Activated naive CD4-positive, alpha-beta T cell treated with anti-CD3 and anti-CD28 coated beads, Interleukin-2, amount 50 U/mL, for 24 hours (primary cell): ENCODE results near the gene TAF1D.
"Not testable (repeated sequence)": the region's sequence is repeated elsewhere in the genome, so short reads cannot be mapped to it uniquely, and the experiment has no call there.

Experiments used
- H3K27ac Mint-ChIP-seq: one replicate; pipeline ENCODE4 v1.8.0; 2021; ENCODE audit warnings: mild to moderate bottlenecking, mixed read lengths
- H3K27me3 Mint-ChIP-seq: one replicate; pipeline ENCODE4 v1.8.0; 2021; ENCODE audit warnings: mixed read lengths
- H3K36me3 Mint-ChIP-seq: one replicate; pipeline ENCODE4 v1.8.0; 2021; ENCODE audit warnings: mixed read lengths
- H3K4me1 Mint-ChIP-seq: one replicate; pipeline ENCODE4 v1.8.0; 2021; ENCODE audit warnings: mixed read lengths
- H3K4me3 Mint-ChIP-seq: one replicate; pipeline ENCODE4 v1.8.0; 2021; ENCODE audit warnings: mild to moderate bottlenecking, mixed read lengths
- H3K9me3 Mint-ChIP-seq: one replicate; pipeline ENCODE4 v1.8.0; 2021; ENCODE audit warnings: mixed read lengths

The TAF1D gene

DNA sequence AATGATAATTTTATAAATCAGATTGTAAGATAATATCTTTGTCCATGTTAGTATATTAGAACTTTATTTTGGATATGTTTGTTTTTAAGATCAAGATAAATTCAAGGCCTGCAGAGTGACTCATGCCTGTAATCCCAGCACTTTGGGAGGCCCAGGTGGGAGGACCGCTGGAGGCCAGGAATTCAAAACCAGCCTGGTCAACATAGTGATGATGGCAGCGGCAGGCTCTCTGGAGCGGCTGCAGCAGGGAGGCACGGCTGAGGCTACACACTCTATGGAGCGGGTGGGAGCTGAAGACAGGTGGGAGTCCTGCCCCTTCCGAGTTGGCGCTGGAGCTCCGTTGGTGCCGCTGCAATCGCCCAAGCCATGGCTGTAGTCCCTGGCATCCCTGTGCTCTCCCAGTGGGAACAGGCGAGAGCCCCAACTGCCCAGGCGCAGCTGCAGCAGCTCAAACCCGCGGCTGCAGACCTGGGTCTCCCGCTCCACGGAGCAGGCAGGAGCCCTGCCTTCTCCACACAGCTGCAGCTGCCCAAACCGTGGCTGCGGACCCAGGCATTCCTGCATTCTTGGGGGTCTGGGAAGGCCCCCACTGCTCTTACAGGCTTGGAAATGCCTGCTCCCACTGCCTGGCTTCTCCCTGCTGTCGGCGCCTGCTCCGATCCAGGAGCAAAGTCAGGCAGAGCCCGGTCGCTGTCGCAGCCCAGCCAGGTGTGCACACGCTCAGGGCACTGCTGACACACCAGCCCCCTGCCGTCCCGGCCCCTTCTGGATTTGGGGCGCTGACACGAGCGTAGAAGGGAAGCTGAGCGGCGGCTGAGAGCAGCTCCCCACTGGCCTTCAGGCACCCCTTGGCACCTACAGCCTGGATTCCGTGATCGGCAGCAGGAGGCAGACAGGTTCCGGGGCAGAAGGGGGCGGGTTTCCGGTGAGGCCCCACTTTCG lies 16.9 kb upstream of the TAF1D start:
- Mint-ChIP-seq H3K36me3 (peaks cover 15% of the 10 kb centered on the region), H3K4me1 (no peaks in the 10 kb centered on the region), H3K4me3 (no peak overlapping the region), H3K27ac (no peak overlapping the region), H3K9me3 (no peaks in the 10 kb centered on the region), H3K27me3 (no peaks in the 10 kb centered on the region)

DNA sequence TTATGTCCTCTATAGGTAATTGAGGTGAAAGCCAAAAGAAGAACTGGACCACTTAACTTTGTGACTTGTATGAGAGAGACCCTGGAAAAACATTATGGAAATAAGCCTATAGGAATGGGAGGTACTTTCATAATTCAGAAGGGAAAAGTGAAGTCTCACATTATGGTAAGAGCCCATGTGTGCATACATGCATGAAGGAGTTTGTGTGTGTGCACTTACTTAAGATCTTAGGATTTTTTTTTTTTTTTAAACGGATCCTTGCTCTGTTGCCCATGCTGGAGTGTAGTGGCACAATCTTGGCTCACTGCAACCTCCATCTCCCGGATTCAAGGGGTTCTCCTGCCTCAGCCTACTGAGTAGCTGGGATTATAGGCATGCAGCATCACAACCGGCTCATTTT lies 16.0 kb upstream of the TAF1D start:
- H3K4me1 Mint-ChIP-seq, result no peaks in the 10 kb centered on the region
- peaks cover 12% of the 10 kb centered on the region for H3K36me3 Mint-ChIP-seq
- no peaks in the 10 kb centered on the region for H3K27me3 Mint-ChIP-seq
- no peaks in the 10 kb centered on the region for H3K9me3 Mint-ChIP-seq
- H3K4me3 Mint-ChIP-seq, result no peak overlapping the region
- no peak overlapping the region for H3K27ac Mint-ChIP-seq

DNA sequence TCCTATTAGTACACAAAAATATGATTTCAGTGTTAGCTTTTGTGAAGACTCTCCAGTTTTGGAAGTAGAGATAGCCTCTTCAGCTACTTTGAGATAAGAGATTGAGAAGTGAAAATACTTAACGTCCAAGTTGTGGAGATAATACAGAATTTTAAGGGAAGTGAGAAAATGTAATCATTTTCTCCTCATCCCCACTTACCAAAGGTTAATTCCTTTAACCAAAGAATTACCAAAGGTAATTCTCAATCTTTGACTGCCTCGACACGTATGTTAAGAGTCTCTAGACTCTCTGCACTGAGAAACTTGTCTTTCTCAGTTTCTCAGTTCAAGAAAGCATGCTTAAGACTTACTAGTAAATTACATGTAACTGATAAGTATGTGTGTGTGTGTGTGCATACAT lies 15.5 kb upstream of the TAF1D start:
- Mint-ChIP-seq H3K27me3 (no peaks in the 10 kb centered on the region), H3K36me3 (peaks cover 12% of the 10 kb centered on the region), H3K27ac (no peak overlapping the region), H3K4me1 (no peaks in the 10 kb centered on the region), H3K9me3 (no peaks in the 10 kb centered on the region), H3K4me3 (no peak overlapping the region)

DNA sequence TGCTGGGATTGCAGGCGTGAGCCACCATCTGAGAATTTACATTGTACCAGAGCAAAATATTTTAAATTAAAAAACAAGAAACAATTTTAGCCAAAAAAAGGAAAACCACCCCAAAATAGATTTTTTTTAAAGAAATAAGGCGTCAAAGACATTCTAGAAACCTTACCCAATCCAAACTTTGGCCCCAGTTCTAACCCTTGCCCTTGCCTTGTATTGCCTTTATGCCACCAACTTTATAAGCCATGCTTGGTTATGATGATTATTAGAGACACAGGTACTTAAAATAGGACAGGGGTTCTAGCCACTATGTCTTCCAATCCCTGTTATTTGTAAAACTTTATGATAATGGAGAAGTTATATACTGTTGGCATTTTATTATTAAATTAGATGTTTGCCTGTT lies 11.9 kb upstream of the TAF1D start:
- Mint-ChIP-seq H3K36me3 (peaks cover 6% of the 10 kb centered on the region), H3K9me3 (no peaks in the 10 kb centered on the region), H3K27ac (no peak overlapping the region), H3K27me3 (no peaks in the 10 kb centered on the region), H3K4me1 (peaks cover under 1% of the 10 kb centered on the region), H3K4me3 (no peak overlapping the region)

DNA sequence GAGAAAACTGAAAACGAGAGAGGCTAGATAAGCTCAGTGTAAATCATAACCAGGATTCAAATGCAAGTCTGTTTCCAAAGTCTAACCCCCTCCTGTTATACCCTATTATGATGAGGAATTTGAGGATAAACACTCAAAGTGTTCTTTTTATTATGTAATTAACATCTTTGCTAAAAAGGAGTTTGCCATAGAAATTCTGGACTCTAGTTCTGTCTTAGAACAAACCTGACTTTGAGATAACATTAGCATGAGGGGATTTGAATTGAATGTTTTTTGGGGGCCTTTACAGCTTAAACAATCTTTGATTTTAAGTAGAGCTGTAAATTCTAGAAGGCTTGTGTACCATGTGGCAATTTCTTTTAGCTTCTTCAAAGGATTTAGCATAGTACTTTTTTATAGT lies 9.7 kb upstream of the TAF1D start:
- no peaks in the 10 kb centered on the region for H3K27me3 Mint-ChIP-seq
- no peaks in the 10 kb centered on the region for H3K9me3 Mint-ChIP-seq
- H3K27ac Mint-ChIP-seq, result no peak overlapping the region
- peaks cover 5% of the 10 kb centered on the region for H3K36me3 Mint-ChIP-seq
- peaks cover 8% of the 10 kb centered on the region for H3K4me1 Mint-ChIP-seq
- H3K4me3 Mint-ChIP-seq, result no peak overlapping the region

DNA sequence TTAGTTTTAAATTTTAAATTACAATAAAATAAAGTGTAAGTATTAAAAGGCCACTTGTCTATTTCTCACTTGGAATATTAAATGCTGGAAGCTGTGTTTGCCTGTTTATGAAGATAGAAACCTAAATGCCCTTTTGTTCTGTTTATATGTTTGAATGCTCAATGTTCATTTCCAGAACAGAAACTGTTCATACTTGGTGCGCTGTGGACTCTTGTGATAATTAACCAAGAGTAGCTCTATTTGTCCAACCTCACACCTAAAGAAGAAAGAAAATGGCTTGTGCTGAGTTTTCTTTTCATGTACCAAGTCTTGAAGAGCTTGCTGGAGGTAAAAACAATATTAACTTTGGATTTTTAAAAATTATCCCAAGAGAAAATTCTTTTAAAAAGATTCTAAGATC lies 5.8 kb upstream of the TAF1D start:
- H3K36me3 Mint-ChIP-seq, result peaks cover 6% of the 10 kb centered on the region
- H3K27me3 Mint-ChIP-seq, result no peaks in the 10 kb centered on the region
- H3K27ac Mint-ChIP-seq, result no peak overlapping the region
- no peaks in the 10 kb centered on the region for H3K9me3 Mint-ChIP-seq
- H3K4me1 Mint-ChIP-seq, result peaks cover 27% of the 10 kb centered on the region
- no peak overlapping the region for H3K4me3 Mint-ChIP-seq

DNA sequence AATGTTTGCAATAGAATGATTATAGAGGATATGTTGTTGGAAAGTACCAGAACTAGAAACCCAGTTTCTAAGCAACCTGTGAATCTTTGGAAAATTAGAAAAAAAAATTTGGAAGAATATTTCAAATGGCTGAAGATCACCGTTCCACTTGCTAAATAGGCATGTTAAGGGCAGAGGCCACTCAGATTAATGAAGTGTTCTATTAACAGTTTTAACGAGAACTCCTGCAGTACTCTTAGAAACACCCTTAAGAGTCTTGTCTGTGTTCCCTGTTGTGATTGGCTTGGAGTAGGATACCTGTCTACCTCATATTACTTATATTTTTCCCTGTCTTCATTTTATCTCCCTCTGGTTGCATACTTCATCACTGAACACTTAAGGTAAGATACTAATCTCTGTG lies 4.8 kb upstream of the TAF1D start:
- Mint-ChIP-seq H3K4me1 (peaks cover 27% of the 10 kb centered on the region), H3K27ac (peak overlapping the region; percentile 65), H3K9me3 (no peaks in the 10 kb centered on the region), H3K27me3 (no peaks in the 10 kb centered on the region), H3K4me3 (no peak overlapping the region), H3K36me3 (peaks cover 8% of the 10 kb centered on the region)

DNA sequence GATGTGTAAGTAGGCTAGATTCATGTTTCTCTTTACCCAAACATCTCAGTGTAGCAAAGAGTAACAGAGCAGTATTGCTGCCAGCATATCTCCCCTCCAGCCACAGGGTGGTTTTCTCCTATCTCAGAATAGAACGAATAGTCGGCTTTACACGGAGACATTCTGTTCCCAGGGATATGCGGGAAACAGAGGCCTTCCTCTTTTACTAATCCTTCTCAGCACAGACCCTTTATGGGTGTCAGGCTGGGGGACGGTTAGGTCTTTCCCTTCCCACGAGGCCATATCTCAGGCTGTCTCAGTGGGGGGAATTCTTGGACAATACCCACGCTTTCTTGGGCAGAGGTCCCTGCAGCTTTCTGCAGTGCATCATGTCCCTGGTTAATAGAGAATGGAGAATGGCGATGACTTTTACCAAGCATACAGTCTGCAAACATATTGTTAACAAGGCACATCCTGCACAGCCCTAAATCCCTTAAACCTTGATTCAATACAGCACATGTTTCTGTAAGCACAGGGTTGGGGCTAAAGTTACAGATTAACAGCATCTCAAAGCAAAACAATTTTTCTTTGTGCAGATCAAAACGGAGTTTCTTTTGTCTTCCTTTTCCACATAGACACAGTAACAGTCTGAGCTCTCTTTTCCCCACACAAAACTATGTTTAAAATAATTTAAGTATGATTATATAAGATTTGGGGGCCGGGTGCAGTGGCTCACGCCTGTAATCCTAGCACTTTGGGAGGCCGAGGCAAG lies 3.9 kb upstream of the TAF1D start:
- H3K27me3 Mint-ChIP-seq, H3K4me3 Mint-ChIP-seq, H3K27ac Mint-ChIP-seq, H3K9me3 Mint-ChIP-seq: not testable (repeated sequence)
- Mint-ChIP-seq H3K4me1 (peaks cover 27% of the 10 kb centered on the region), H3K36me3 (peaks cover 15% of the 10 kb centered on the region)

DNA sequence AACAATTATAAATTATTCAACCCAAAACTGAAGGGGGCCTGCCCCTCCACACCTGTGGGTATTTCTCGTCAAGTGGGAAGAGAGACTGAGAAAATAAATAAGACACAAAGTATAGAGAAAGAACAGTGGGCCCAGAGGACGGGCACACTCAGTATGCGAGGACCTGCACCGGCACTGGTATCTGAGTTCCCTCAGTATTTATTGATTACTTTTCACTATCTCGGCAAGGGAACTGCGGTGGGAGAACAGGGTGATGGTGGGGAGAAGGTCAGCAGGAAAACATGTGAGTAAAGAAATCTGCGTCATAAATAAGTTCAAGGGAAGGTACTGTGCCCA lies 3.3 kb upstream of the TAF1D start:
- no peaks in the 10 kb centered on the region for H3K27me3 Mint-ChIP-seq
- no peaks in the 10 kb centered on the region for H3K9me3 Mint-ChIP-seq
- peaks cover 20% of the 10 kb centered on the region for H3K36me3 Mint-ChIP-seq
- H3K27ac Mint-ChIP-seq, result no peak overlapping the region
- peaks cover 29% of the 10 kb centered on the region for H3K4me1 Mint-ChIP-seq
- no peak overlapping the region for H3K4me3 Mint-ChIP-seq

DNA sequence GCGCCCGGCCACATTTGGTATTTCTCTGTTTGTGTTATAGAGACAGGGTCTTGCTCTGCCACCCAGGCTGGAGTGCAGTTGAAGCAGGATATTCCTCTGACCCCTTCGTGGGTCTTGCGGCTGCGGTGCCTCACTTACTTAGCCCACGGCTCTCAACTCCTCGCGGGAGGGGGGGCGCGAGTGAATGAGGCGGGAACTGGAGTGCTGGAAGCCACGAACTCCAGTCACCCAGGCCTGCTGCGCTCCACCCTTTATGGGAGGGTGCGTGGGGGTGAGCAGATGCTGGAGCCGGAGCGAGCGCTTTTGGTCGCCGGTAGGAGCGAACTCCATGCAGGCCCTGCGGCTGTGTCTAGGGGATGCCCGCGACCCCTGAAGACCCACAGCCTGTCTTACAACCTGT lies 2.0 kb upstream of the TAF1D start:
- Mint-ChIP-seq H3K36me3 (peaks cover 33% of the 10 kb centered on the region), H3K4me1 (peaks cover 41% of the 10 kb centered on the region), H3K27ac (peak overlapping the region; percentile 59), H3K27me3 (no peaks in the 10 kb centered on the region), H3K9me3 (no peaks in the 10 kb centered on the region), H3K4me3 (peak overlapping the region; percentile 70)

DNA sequence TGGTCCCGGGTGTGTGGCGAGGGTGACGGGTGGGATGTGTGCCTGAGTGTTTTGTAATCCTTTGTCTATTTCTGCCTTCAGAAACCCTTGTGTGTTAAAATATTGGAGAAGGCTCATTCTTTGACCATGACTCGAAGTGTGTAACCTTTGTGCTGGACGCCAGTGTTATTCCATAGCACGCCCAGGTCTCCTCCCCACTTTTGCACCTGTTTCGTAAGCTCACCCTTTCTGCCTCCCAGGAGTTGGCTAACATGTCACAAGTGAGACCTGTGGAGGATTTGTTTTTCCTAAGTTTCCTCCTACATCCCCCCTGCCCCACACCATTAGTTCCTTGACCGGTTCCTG lies 559 bp upstream of the TAF1D start:
- Mint-ChIP-seq H3K27ac (peak overlapping the region; percentile 99), H3K4me1 (peaks cover 51% of the 10 kb centered on the region), H3K9me3 (no peaks in the 10 kb centered on the region), H3K27me3 (no peaks in the 10 kb centered on the region), H3K36me3 (peaks cover 43% of the 10 kb centered on the region), H3K4me3 (peak overlapping the region; percentile 99)

DNA sequence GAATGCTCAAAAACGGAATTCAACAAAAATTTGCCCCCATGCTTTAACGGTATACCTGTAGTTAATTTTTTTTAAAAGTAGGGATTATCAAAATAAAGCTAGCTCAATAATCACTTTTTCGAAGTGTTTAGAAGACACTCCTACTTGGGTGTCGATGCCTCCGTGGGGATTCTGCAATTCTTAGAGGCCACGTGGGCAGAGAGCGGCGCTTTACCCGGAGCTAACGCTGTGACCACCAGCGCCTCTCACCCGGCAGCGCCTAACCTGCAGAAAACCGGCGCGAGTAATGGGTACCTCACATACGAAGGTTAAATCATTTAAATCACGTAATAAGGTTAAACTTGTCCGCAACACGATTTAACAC lies 583 bp downstream of the TAF1D start:
- peaks cover 50% of the 10 kb centered on the region for H3K36me3 Mint-ChIP-seq

DNA sequence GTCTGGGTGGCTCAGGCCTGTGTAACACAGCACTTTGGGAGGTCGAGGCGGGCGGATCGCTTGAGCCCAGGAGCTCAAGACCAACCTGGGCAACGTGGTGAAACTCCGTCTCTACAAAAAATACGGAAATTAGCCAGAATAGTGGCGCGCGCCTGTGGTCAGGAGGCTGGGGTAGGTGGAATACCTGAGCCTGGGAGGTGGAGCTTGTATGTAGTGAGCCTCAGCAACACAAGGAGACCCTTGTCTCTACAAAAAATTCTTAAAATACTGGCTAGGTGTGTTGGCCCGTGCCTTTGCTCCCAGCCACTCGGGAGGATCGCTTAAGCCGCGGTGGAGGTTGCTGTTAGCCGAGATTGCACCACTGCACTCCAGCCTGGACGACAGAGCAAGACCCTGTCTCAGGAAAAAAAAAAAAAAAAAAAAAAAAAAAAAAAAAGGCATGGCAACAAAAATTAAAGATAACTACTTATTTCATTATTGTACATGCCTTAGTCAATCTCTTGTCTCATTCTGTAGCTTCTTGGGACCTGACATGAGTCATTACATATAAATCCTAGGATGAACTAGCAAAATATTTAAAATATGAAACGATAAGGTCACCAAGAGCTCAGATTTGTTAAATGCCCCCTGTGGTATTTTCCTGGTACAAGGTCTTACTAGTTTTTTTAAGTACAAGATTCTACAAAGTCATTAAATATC lies 1.1 kb downstream of the TAF1D start:
- peaks cover 52% of the 10 kb centered on the region for H3K36me3 Mint-ChIP-seq
- H3K4me1 Mint-ChIP-seq, result peaks cover 59% of the 10 kb centered on the region
- peak overlapping the region; percentile 99 for H3K27ac Mint-ChIP-seq
- H3K4me3 Mint-ChIP-seq, result peak overlapping the region; percentile 99
- H3K27me3 Mint-ChIP-seq, result no peaks in the 10 kb centered on the region
- H3K9me3 Mint-ChIP-seq, result no peaks in the 10 kb centered on the region

More for the DNA sequence above, 583 bp downstream of the TAF1D start:
- no peaks in the 10 kb centered on the region for H3K27me3 Mint-ChIP-seq
- H3K9me3 Mint-ChIP-seq, result no peaks in the 10 kb centered on the region
- peak overlapping the region; percentile 99 for H3K27ac Mint-ChIP-seq
- H3K4me1 Mint-ChIP-seq, result peaks cover 56% of the 10 kb centered on the region
- peak overlapping the region; percentile 99 for H3K4me3 Mint-ChIP-seq

DNA sequence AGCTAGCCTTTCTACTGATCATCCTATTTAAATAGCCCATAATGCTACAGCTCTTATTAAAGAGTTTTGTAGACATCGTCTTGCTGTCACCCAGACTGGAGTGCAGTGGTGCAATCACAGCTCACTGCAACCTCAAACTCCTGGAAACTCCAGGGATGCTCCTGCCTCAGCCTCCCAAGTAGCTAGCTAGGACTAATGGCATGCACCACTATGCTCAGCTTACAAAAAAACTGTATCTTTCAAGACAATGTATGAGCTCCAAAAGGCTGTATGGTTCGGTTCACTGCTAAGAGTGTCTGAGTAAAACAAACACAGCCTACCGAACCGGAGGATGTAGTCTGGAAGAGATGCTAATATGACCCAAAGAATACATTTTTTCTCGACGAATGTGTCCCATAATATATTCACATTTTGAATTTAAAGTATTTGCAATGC lies 2.6 kb downstream of the TAF1D start:
- Mint-ChIP-seq H3K27ac (peak overlapping the region; percentile 99), H3K27me3 (no peaks in the 10 kb centered on the region), H3K36me3 (peaks cover 56% of the 10 kb centered on the region), H3K9me3 (no peaks in the 10 kb centered on the region), H3K4me3 (peak overlapping the region; percentile 99), H3K4me1 (peaks cover 64% of the 10 kb centered on the region)

DNA sequence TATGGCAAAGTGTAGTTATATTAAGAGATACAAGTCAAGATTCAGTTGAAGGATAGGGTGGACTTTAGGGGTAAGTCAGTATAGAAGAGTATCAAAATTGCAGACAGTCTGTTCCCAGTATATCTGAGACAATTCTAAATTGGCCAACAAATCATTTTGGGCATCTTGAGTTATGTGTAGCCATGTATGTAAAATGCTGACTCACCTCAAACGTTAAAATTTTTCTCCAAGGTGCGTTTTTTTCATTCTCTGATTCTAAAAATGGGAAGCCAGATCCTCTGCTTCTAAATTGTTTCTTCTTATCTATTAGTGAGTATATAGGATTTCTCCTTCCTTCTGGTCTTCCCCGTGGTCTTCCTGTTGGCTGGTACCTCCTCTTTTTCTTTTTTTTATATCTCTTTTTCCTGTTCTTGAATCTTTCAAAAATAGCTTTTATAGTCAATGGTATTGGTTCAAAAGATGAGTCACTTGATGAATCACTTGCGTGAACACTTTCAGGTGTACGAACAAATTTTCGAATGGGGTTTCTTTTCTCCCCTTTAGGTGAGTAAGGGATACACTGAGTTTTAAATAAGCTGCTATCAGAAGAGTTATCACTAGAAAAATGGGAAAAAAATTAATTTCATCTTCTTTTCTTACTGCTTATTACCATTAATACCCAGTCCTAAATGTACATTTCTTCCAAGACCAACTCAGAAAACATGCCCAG lies 3.2 kb downstream of the TAF1D start:
- Mint-ChIP-seq H3K4me1 (peaks cover 63% of the 10 kb centered on the region), H3K36me3 (peaks cover 59% of the 10 kb centered on the region), H3K4me3 (peak overlapping the region; percentile 99), H3K27me3 (no peaks in the 10 kb centered on the region), H3K9me3 (no peaks in the 10 kb centered on the region), H3K27ac (peak overlapping the region; percentile 99)
